HS-27A (cell line): Measurements from ENCODE around the gene ULBP3.
A peak's percentile ranks its signal among the peaks of the same experiment; 100 is the strongest.
"Not testable (repeated sequence)": the region's sequence is repeated elsewhere in the genome, so short reads cannot be mapped to it uniquely, and the experiment has no call there.

ENCODE experiments used
- DNase-seq: peaks from one replicate; pipeline ENCODE4 v3.0.0-alpha.2; 2012; ENCODE audit warnings: low read depth, missing footprints

ULBP3 gene

DNA sequence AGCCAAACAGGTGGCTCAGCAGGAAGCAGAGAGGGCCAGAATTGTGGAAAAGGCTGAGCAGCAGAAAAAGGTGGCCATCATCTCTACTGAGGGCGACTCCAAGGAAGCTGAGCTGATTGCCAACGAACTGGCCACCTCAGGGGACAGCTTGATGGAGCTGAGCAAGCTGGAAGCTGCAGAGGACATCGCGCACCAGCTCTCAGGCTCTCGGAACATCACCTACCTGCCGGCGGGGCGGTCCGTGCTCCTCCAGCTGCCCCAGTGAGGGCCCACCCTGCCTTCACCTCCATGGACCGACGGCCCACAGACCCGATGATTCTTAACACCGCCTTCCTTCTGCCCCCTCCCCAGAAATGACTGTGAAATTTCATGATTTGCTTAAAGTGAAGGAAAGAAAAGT lies 25.8 kb downstream of the ULBP3 start:
- no peak for DNase-seq

DNA sequence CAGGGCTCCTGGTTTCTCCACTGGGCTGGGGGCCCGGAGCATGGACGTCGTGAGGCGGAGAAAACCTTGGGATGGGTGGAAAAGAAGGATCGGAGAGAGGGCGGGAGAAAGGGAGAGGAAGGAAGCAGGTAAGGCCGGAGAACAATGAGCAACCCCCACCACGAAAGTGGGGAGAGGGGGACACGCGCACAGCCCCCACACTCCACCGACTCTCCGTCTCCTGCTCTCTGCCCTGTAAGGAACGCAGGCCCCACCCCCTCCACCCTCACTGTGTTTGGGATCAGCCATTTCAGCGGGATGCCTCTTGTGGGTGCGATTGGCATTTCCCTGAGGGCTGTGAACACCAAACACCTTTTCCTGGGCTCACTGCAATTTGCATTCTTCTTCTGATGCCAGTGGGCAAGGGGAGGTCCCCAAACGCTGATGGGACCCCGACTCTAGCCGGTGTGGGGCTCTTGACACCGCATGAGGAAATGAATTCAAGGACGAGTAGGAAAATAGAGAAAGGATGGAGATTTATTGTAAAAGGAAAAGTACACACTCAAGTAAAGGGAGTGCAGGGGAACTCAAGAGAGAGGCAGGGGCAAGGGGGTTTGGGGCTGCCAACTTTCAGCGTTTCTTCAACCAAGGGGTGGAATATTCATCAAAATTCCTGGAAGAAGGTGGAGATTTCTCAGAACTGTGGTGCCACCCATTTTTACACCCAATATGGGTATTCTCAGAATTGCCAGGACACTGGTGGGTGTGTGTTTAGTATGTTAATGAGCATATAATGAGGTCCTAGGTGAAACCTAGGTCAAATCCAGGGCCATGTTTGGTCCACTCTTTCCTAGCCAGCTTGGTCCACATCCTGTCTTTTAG lies 30.5 kb downstream of the ULBP3 start:
- no peak for DNase-seq

DNA sequence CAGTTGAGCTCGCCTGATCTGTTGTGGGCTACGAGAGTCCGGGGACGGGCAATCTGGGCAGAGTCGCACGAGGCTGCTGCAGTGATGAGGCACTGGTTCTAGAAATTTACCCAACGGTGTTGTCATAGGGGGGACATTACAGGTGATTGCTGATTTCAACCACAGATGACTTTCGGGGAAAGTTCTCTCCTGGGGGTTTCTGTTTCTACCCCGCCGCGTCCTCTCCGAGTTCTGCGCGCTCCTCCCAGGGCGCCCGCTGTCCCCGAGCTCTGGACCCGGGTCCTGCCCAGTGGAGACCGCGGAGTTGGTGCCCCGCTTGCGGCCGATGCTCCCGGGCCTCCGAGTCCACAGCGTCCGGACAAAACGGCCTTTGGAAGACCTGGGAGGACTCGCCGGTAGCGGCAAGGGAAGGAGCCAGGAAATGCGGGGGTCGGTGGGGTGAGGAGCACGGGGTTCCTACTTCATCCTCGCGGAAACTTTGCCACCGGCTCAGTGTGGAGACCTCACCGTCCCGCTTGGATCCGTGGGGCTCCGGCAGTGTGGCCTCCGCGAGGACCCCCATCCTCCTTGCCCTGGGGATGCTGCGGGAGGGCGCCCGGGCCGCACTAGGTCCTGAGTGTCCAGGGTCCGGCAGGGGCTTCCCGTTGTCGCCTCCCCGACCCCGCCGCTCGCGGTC lies 31.3 kb downstream of the ULBP3 start:
- DNase-seq: no peak

DNA sequence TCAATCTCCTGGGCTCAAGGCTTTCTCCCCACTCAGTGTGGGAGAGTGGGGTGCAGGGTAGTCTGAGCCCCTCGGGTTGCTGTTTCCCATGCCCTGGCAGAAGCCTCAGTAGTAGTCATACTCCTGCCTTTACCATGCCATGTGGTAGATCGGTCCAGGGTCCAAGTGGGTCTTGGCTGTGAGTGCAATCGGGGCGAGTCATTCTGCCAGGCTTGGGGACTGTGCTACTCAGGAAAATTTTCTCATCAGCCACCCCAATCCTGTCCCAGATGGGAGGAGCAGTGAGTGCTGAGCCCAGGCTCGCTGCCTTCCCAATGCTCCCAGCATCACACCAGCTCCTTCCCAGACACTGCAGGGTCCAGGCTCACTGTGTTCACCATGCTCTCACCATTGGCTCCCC lies 32.8 kb downstream of the ULBP3 start:
- DNase-seq: no peak

DNA sequence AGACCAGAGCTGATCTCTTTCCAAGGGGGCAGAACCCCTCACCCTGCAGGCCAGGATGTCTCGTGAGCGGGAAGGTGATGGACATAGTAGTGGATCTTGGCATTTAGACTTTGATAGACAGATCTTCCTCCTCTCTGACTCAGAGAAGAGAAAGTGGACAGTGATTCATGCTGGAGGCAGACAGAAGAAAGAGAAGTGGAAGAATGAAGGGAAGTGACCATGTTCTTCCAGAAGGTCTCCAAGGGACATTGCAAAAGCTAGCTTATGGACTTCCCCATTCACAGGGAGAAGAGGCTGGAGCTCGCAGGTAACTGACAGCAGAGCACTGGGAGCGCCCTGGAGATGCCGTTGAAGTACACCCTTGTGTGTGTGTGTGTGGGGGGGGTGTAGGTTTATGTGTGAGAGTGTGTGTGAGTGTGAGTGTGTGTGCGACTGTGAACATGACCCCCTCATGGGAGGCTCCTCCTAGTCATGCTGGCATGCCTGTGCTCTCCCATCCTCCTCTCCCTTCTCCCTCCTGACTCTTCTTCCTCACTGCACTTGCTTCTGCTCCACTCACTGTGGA lies 35.6 kb downstream of the ULBP3 start:
- DNase-seq: no peak

DNA sequence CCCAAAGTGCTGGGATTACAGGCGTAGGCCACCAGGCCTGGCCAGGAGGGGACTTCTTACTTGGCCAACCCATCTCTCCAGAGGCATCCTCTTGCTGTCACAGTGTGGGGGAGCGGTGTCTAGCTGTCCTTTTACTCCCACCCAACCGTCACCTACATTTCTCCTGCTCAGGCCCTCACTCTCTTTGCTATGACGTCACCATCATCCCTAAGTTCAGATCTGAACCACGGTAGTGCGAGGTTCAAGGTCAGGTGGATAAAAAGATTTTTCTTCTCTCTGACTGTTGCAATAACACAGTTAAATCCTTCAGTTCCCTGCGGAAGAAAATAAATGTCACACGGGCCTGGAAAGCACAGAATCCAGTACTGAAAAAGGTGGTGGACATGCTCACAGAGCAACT lies 36.3 kb downstream of the ULBP3 start:
- DNase-seq: no peak

DNA sequence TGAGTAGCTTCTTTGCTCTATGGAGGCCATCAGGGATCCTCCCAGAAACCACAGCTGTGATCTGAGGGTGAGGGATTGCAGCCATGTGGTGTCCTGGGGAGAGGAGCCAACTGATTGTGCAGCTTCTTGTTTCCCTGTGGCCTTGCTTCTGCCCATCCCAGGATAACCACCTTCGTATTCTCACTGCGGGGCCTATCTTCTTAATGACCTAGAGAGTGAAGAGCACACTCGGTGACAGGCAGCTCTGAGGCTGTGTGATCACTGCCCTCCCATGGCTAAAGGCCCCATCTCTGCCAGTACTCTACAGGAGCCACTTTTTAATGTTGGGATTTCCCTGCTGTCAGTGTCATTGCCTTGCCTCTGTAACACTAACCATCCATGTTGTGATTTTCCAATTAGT lies 38.3 kb downstream of the ULBP3 start:
- DNase-seq: no peak

DNA sequence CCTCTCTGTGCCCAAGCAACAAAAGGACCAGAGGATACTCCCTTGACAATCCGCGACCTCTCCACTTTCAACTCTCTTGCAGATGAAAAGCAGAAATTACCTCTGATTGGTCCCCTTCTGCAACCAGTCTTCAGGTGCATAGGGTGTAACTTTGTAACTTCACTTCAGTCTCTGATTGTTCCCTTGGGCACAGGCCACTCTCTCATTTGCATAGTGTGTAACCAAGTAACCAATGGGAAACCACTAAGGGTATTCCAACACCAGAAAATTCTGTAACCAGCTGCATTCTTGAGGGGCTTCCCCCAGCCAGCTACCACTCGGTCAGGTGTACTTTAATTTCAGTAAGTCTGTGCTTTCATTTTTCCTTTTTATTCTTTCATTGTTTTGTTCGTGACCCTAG lies 39.2 kb downstream of the ULBP3 start:
- DNase-seq: no peak

DNA sequence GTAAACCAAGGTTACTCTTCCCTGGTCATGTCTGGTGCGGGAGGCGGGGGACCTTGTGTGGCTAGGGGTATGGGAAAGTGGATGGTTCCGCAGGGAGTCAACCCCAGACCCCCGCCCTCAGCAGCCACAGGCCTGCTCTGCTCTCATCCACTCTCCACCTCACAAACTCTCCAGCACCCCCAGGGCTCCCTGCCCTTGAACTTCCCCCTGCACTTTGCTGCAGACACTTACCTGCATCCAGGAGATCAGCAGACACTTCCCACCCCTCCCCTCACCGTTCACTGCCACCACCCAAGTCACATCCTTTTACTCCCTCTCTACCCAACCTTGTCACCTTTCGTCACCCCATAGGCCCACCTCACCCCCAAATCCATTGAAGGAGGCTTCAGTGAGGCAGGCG lies 39.6 kb downstream of the ULBP3 start:
- no peak for DNase-seq

DNA sequence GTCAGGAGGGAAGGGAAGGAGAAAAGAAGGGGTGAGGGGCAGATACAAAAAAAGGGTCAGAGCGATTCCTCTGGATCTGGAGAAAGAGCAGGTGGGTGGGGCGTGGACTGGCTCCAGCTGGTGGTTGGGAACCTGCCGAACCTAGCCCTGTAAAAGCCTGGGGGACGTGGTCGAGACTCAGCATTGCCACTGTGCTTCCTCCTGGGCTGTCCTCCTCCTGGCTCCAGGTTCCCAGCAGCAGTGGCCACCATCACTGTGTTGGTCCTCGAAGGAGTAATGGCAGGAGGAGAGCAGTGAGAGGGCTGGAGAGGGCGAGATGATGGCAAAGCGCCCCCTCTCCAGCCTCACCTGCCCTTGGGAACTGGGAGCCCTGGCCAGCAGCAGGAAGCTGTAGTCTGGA lies 40.1 kb downstream of the ULBP3 start:
- no peak for DNase-seq

DNA sequence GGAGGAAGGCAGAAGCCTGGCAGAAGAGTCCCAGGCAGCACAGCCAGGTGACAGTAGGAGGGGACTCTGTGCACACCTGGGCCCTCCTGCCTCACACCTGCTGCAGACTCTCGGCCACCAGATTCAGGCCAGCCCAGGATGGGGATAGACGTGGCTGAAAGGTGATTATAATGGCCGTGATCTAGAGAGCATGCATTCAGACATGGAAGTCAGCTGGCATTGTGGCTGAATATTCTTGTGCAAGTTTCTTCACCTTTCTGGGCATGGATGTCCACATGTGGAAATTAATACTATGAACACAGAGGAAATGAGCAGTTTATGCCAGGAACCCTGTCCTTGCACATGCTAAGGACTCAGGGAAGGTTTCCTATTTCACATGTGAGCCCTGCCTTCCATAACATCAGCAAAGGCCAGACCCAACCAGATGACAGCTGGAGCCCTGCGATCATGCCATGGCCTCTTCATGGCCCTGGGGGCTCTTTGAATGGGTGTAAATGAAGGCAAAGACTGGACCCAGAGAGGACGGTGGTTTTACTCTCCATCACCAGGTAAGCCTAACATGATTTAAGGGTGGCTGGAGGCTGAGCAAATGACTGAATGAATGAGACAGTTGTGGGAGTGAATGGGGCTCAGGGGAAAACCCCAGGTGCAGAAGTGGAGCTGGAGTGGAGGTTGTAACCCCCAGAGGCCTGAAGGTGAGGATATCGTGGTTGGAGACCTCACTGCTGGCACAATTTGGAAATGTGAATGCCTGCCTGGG lies 40.9 kb downstream of the ULBP3 start:
- no peak for DNase-seq

DNA sequence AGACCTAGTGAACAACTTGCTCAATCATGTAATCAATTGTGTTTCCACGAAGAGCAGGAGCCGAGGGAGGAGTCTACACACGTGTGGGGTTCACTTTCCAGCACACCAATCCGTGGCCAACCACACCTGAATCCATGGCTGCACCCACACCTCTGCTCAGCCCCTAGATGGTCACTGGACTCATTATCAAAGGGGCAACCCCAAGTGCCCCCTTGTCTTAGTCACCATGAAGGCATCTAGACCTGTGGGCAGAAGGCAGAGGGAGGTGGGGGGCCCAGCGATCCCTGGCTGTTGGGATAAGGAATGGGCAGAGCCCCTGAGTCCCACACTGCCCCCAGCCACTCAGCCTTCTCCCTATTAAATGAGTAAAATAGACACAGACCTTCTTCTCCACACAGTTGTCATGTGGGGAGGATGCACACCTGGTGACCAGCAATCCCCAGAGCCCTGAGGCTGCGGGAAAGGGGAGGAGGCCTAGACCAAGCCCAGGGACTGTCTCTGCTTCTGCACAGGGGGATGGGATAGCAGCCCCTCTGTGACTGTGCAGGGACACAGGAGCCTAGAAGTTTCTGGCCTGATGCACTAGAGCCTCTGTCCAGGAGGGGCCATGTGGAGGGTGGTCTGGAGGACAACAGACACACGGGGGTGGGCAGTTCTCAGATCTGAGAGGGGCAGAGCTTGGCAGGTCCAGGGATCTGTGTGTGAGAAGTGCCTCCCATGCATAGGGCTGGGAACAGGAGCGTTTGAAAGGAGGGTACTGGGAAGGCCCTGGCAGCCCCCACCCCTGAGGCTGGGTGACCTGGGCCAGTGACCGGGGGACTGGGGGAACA lies 41.7 kb downstream of the ULBP3 start:
- DNase-seq: no peak

DNA sequence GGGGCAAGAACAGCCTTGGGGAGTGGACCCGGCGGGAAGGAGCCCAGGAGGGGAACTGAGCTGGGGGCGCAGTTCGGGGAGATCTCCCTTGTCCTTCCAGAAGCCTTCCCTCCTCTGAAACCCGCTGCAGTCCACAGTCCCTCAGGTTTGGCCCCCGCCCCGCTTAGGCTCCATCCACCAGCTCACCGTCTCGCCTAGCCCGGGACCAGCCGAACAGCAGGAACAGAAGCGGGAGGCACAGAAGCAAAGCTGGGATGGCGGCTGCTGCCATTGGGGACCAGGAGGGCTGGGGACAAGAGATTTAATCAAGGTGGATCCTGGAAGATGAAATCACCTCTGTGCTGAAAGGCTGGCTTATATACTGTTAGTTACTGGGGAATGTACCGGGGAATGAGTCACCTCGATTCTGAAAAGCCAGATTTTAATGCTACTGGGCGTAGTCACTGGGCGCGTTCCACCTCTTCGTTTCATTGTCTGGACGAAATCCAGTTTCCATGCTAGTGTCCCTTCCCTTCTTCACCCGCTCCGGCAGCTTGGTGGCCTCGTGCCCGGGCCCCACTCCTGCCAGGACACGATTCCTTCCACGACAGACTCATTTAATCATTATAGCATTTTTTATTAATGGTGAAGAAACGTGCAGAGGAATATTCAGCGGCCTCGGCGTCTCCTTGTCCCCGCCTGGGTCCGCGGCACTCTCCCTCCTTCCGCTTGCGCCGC lies 43.6 kb downstream of the ULBP3 start, which contains the start of gene RAET1L:
Gene RAET1L (minus strand): TSS at position 332 of the 717 bp plus-strand sequence. CDS start 61 bp downstream, at position 271.
- DNase-seq: no peak

DNA sequence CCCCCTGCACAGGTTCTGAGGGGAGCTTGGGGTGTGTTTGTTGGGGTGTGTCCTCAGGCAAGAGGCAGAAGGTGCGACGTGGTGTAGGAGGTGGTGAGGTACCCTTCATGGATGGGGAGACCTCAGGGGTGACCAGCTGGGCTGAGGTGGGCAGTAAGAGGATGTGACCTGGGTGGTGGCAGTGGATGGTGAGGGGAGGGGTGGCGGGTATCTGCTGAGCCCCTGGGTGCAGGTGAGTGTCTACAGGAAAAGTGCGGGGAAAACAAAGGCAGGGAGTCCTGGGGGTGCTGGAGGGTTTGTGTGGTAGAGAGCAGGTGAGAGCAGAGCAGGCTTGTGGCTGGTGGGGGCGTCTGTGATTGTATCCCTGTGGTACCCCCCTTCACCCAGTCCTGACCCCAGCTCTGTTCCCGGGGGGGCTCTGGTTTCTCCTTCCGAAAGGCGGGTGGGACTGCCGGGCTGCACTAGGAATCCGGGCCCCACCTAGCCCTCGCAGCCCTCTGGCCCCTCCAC lies 44.2 kb downstream of the ULBP3 start:
- DNase-seq: no peak

DNA sequence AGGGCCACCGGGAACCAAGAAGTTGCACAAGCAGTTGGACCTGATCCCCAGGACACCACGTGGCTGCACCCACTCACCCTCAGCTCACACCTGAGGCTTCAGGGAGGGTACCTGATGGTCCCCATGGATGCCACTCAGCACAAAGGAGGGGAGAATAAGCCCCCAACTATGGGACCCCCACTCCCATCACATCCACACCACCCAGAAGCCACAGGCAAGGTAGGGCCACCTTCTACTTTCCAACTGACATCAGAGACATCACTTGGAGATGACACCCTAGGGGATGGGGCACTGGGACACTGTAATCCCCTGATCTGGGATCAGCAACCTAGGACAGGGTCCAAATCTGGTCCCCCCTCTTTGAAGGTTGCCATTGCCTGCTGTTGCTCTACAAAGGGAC lies 44.9 kb downstream of the ULBP3 start:
- not testable (repeated sequence) for DNase-seq

DNA sequence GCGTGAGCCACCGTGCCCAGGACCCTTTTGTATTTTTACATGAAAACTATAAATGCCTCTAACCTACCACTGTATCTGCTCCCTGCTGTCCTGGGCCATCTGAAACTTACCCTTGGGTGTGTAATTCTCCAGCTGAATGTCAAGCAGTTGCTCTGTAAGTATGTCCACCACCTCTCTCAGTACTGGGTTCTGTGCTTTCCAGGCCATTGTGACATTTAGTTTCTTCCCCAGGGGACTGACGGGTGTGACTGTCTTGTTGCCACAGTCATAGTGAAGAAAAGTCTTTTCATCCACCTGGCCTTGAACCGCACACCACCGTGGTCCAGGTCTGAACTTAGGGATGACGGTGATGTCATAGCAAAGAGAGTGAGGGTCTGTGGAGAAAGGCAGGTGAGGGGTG lies 47.1 kb downstream of the ULBP3 start:
- DNase-seq: not testable (repeated sequence)

DNA sequence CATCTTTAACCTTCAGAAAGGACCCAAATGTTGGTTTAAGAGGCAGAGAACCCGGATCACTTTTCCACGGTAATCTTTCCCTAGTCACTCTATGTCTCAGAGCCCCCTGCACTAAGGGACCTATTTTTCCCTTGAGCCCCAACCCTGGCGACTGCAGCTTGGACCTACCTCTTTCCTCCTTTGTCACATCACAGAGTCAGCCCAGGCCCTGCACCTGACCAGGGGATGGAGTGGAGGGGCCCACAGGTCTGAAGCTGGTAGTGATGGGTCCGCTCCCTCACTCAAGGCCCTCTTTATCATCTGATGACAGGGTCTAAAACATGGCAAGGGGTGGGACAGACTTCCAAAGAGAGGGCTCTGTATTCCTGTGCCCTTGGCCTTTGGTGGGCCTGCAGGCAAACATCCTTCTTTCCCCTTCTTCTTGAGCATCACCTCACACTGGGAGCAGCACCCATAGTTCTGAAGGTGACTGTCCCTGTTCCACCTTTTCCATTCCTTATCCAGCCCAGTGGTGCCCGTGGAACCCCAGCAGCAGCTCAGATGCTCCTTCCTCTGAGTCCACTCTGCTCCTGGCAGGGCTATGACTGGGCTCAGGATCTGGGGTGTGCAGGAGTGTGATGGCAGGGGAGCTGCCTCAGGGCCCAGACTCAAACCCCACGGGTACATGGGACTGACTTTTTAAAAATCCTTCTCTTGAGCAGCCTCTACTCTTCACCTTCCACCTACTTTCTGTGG lies 49.9 kb downstream of the ULBP3 start:
- no peak for DNase-seq

DNA sequence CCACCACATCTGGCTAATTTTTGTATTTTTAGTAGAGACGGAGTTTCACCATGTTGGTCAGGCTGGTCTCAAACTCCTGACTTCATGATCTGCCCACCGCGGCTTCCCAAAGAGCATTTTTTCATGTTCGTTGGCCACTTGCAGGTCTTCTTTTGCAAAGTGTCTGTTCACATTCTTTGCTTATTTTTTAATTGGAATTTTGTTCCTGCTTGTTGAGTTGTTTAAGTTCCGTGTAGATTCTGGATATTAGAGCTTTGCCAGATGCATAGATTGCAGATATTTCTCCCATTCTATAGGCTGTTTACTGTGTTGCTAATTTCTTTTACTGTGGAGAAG lies 51.8 kb downstream of the ULBP3 start:
- DNase-seq: not testable (repeated sequence)

DNA sequence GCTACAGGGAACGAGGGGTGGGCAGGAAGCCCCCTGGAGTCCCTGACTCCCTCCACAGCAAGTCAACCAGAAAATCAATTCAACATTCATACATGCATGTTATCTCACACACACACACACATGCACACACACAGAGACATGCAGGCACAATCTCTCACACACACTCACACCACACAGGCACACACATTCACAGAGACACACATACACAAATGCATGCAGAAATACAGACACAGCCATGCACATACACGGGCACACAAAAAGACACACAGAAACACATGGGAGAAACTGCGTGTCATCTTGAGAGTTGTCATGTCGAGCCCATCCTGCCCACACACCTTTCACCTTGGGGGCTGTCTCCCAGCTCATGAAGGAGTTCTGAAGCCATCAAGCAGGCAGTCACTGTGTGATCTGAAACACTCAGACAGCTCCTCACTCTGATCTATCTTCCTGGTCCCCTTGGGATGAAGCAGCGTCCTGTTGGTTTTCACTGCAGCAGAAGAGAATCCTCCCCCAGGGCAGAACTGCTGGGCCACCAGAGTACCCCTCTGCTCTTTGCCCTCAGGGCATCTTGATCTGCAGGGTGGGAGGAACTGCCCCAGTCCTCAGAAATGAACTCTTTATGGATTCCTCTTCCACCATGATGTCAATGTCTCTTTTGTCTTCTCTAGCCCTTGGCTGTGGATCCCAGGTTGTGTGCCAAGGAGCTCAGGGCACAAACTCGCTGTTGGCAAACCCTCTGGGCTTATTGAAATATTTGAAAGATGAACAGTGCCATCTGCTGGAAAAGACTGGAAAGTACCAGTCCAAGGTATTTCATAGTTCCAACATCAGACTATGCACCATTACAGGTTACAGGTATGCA lies 52.4 kb downstream of the ULBP3 start:
- DNase-seq: peak; percentile 52
